Activated CD4-positive, alpha-beta memory T cell treated with anti-CD3 and anti-CD28 coated beads for 36 hours (primary cell): ENCODE results near the gene CLUH. TPM values are rescaled to one million over a fixed set of nuclear protein-coding genes. Genes with fewer than 3 reads are reported as not detected.

Experiments used
- CTCF ChIA-PET: fragments of 350-600 bp; sonication (Branson Sonifier 250); formaldehyde crosslinking; loops from one replicate; lab custom pipeline; 2021; ENCODE audit warnings: antibody characterized with exemption, inconsistent platforms; lab: Charles Lee
- POLR2A ChIA-PET: fragments of 350-600 bp; sonication (Branson Sonifier 250); formaldehyde crosslinking; loops from one replicate; lab custom pipeline; 2021; ENCODE audit warnings: antibody characterized with exemption; lab: Charles Lee
- DNase-seq: peaks from one replicate; pipeline ENCODE4 v3.0.0-alpha.2; 2020
- H3K27ac Mint-ChIP-seq: one replicate; pipeline ENCODE4 v1.8.0; 2021; ENCODE audit warnings: mixed read lengths
- H3K27me3 Mint-ChIP-seq: one replicate; pipeline ENCODE4 v1.8.0; 2021; ENCODE audit warnings: mixed read lengths
- H3K36me3 Mint-ChIP-seq: one replicate; pipeline ENCODE4 v1.8.0; 2021; ENCODE audit warnings: mixed read lengths
- H3K4me1 Mint-ChIP-seq: one replicate; pipeline ENCODE4 v1.8.0; 2021; ENCODE audit warnings: low read depth, mixed read lengths
- H3K4me3 Mint-ChIP-seq: one replicate; pipeline ENCODE4 v1.8.0; 2021; ENCODE audit warnings: mild to moderate bottlenecking, mixed read lengths
- H3K9me3 Mint-ChIP-seq: one replicate; pipeline ENCODE4 v1.8.0; 2021; ENCODE audit warnings: mixed read lengths
- intact Hi-C: fragments of 100-400 bp; cut with micrococcal nuclease; formaldehyde crosslinking; loops from one replicate; pipeline ENCODE4 v1.15.1; 2023
- total RNA-seq, 2 experiments: library from RNA; stranded (reverse); gene quantifications; one replicate each; pipeline ENCODE4 v1.2.3, GENCODE V29; 2021

The CLUH gene
- total RNA-seq, 2 experiments from 2014 or later: 78.4 to 80.4 TPM

- Mint-ChIP-seq H3K9me3 (no peaks in the 10 kb centered on the region), H3K4me3 (peak overlapping the region; percentile 87), H3K27ac (peak overlapping the region; percentile 82), H3K36me3 (peaks cover 7% of the 10 kb centered on the region), H3K4me1 (peaks cover 34% of the 10 kb centered on the region), H3K27me3 (no peaks in the 10 kb centered on the region)
- POLR2A ChIA-PET: no interaction called here
- no peak for DNase-seq
- CTCF ChIA-PET: interaction anchor here (1.0 kb wide), 1 partner anchor 125 kb away, joined by 3 read pairs; no protein-coding TSS in a partner anchor
- intact Hi-C loops: loop anchor here (5.0 kb wide), 1 partner anchor 315 kb away; no protein-coding TSS in a partner anchor
These were observed 908 bp upstream of the CLUH start for GRCh38 chr17:2712300-2713043.

GRCh38 chr17:2710803-2711607, 559 bp downstream of the CLUH start:
- Mint-ChIP-seq H3K36me3 (peaks cover 7% of the 10 kb centered on the region), H3K9me3 (no peaks in the 10 kb centered on the region), H3K4me3 (peak overlapping the region; percentile 88), H3K4me1 (peaks cover 34% of the 10 kb centered on the region), H3K27ac (peak overlapping the region; percentile 58), H3K27me3 (no peaks in the 10 kb centered on the region)
- intact Hi-C loops: loop anchor here (2.0 to 5.0 kb wide), 2 partner anchors 104 to 314 kb away; no protein-coding TSS in a partner anchor
- ChIA-PET POLR2A (interaction anchor here (0.7 to 1.2 kb wide), 5 partner anchors 13 to 319 kb away, joined by 3 to 5 read pairs (median 4); no protein-coding TSS in a partner anchor), CTCF (interaction anchor here (0.8 to 2.4 kb wide), 4 partner anchors 37 to 303 kb away, joined by 3 to 7 read pairs (median 4); no protein-coding TSS in a partner anchor)
- peak; percentile 27 for DNase-seq

- Mint-ChIP-seq H3K27me3 (no peaks in the 10 kb centered on the region), H3K27ac (peak overlapping the region; percentile 58), H3K36me3 (peaks cover 7% of the 10 kb centered on the region), H3K4me1 (peaks cover 38% of the 10 kb centered on the region), H3K4me3 (peak overlapping the region; percentile 88), H3K9me3 (no peaks in the 10 kb centered on the region)
- no peak for DNase-seq
- CTCF ChIA-PET: interaction anchor here (0.8 to 2.4 kb wide), 5 partner anchors 10 to 303 kb away, joined by 3 to 7 read pairs (median 3); no protein-coding TSS in a partner anchor
- POLR2A ChIA-PET: interaction anchor here (0.6 to 1.2 kb wide), 6 partner anchors 14 to 318 kb away, joined by 3 to 5 read pairs (median 4); no protein-coding TSS in a partner anchor
- intact Hi-C loops: loop anchor here (2.0 to 5.0 kb wide), 2 partner anchors 105 to 313 kb away; no protein-coding TSS in a partner anchor
These were observed 1.3 kb downstream of the CLUH start for GRCh38 chr17:2710071-2710802.

- Mint-ChIP-seq H3K27me3 (no peaks in the 10 kb centered on the region), H3K36me3 (peaks cover 7% of the 10 kb centered on the region), H3K27ac (peak overlapping the region; percentile 28), H3K4me3 (peak overlapping the region; percentile 88), H3K9me3 (no peaks in the 10 kb centered on the region), H3K4me1 (peaks cover 38% of the 10 kb centered on the region)
- POLR2A ChIA-PET: interaction anchor here (0.6 kb wide), 1 partner anchor 128 kb away, joined by 4 read pairs; no protein-coding TSS in a partner anchor
- intact Hi-C loops: no loop called here
- peak; percentile 22 for DNase-seq
- CTCF ChIA-PET: interaction anchor here (0.6 to 2.4 kb wide), 3 partner anchors 8 to 119 kb away, joined by 3 to 7 read pairs (median 3); no protein-coding TSS in a partner anchor
These were observed 2.3 kb downstream of the CLUH start for GRCh38 chr17:2709183-2709661.

GRCh38 chr17:2708585-2709182, 2.9 kb downstream of the CLUH start:
- H3K27me3 Mint-ChIP-seq: no peaks in the 10 kb centered on the region
- peak overlapping the region; percentile 28 for H3K27ac Mint-ChIP-seq
- H3K9me3 Mint-ChIP-seq: no peaks in the 10 kb centered on the region
- peaks cover 38% of the 10 kb centered on the region for H3K4me1 Mint-ChIP-seq
- intact Hi-C loops: no loop called here
- H3K36me3 Mint-ChIP-seq: peaks cover 7% of the 10 kb centered on the region
- no peak for DNase-seq
- POLR2A ChIA-PET: interaction anchor here (1.1 kb wide), 1 partner anchor 22 kb away, joined by 3 read pairs; no protein-coding TSS in a partner anchor
- CTCF ChIA-PET: interaction anchor here (0.6 to 1.1 kb wide), 2 partner anchors 34 to 118 kb away, joined by 3 to 4 read pairs; no protein-coding TSS in a partner anchor
- H3K4me3 Mint-ChIP-seq: no peak overlapping the region

- peaks cover 12% of the 10 kb centered on the region for H3K36me3 Mint-ChIP-seq
- H3K4me3 Mint-ChIP-seq: no peak overlapping the region
- no peaks in the 10 kb centered on the region for H3K27me3 Mint-ChIP-seq
- intact Hi-C loops: no loop called here
- H3K9me3 Mint-ChIP-seq: no peaks in the 10 kb centered on the region
- peak; percentile 31 for DNase-seq
- POLR2A ChIA-PET: interaction anchor here (0.5 to 1.1 kb wide), 2 partner anchors 21 to 369 kb away, joined by 3 to 6 read pairs; no protein-coding TSS in a partner anchor
- CTCF ChIA-PET: interaction anchor here (0.8 to 1.2 kb wide), 3 partner anchors 34 to 325 kb away, joined by 3 to 4 read pairs (median 3); no protein-coding TSS in a partner anchor
- no peak overlapping the region for H3K27ac Mint-ChIP-seq
- peaks cover 38% of the 10 kb centered on the region for H3K4me1 Mint-ChIP-seq
These were observed 3.6 kb downstream of the CLUH start for GRCh38 chr17:2707721-2708584.

- DNase-seq: no peak
- no peak overlapping the region for H3K4me3 Mint-ChIP-seq
- H3K9me3 Mint-ChIP-seq: no peaks in the 10 kb centered on the region
- H3K27me3 Mint-ChIP-seq: no peaks in the 10 kb centered on the region
- H3K36me3 Mint-ChIP-seq: peaks cover 16% of the 10 kb centered on the region
- peaks cover 30% of the 10 kb centered on the region for H3K4me1 Mint-ChIP-seq
- ChIA-PET POLR2A (interaction anchor here (0.6 kb wide), 1 partner anchor 63 kb away, joined by 3 read pairs; no protein-coding TSS in a partner anchor), CTCF (interaction anchor here (0.8 to 1.2 kb wide), 3 partner anchors 33 to 291 kb away, joined by 3 to 4 read pairs (median 3); no protein-coding TSS in a partner anchor)
- H3K27ac Mint-ChIP-seq: no peak overlapping the region
- intact Hi-C loops: no loop called here
These were observed 4.6 kb downstream of the CLUH start for GRCh38 chr17:2706911-2707510.

- Mint-ChIP-seq H3K4me1 (peaks cover 29% of the 10 kb centered on the region), H3K9me3 (no peaks in the 10 kb centered on the region), H3K27ac (no peak overlapping the region), H3K4me3 (no peak overlapping the region), H3K27me3 (no peaks in the 10 kb centered on the region), H3K36me3 (peaks cover 16% of the 10 kb centered on the region)
- ChIA-PET POLR2A (interaction anchor here (0.6 kb wide), 1 partner anchor 63 kb away, joined by 3 read pairs; no protein-coding TSS in a partner anchor), CTCF (interaction anchor here (0.8 kb wide), 1 partner anchor 290 kb away, joined by 3 read pairs; no protein-coding TSS in a partner anchor)
- intact Hi-C loops: no loop called here
- no peak for DNase-seq
These were observed 5.4 kb downstream of the CLUH start for GRCh38 chr17:2705888-2706795.

- CTCF ChIA-PET: no interaction called here
- Mint-ChIP-seq H3K4me1 (peaks cover 24% of the 10 kb centered on the region), H3K4me3 (no peak overlapping the region), H3K36me3 (peaks cover 14% of the 10 kb centered on the region), H3K9me3 (no peaks in the 10 kb centered on the region), H3K27me3 (no peaks in the 10 kb centered on the region), H3K27ac (no peak overlapping the region)
- POLR2A ChIA-PET: no interaction called here
- intact Hi-C loops: no loop called here
- no peak for DNase-seq
These were observed 6.3 kb downstream of the CLUH start for GRCh38 chr17:2705263-2705662.
